Prostate gland (tissue), 2 donors: ENCODE data around the gene HTATSF1. TPM values are rescaled to one million over a fixed set of nuclear protein-coding genes. Genes with fewer than 3 reads are reported as not detected.

ENCODE experiments used
- DNase-seq: peaks from one replicate; pipeline ENCODE4 v3.0.0-alpha.2; 2019; ENCODE audit warnings: low spot score
- H3K27ac ChIP-seq, 2 donors: fragments of 200-600 bp; sonication (generic); 2 replicates each; pipeline ENCODE4 v1.5.1; 2017 to 2019
- H3K27me3 ChIP-seq: fragments of 200-600 bp; sonication (generic); replicated peaks from 2 replicates; pipeline ENCODE4 v1.5.1; 2019; ENCODE audit not compliant: insufficient read depth
- H3K36me3 ChIP-seq, 2 donors: fragments of 200-600 bp; sonication (generic); 1 replicate in 1 of 2; 2 replicates in 1 of 2; pipeline versions ENCODE4 v1.5.1 to v1.8.1; 2017 to 2019
- H3K4me1 ChIP-seq: fragments of 200-600 bp; sonication (generic); replicated peaks from 2 replicates; pipeline ENCODE4 v1.5.1; 2019
- H3K4me3 ChIP-seq, 2 donors: fragments of 200-600 bp; sonication (generic); 2 replicates each; pipeline ENCODE4 v1.5.1; 2017 to 2019
- H3K9me3 ChIP-seq: fragments of 200-600 bp; sonication (generic); 2 replicates; pipeline ENCODE4 v1.5.1; 2017
- CTCF ChIP-seq, 4 experiments: fragments of 200-600 bp in 2 of 4; fragments of 450-650 bp in 2 of 4; sonication (generic) in 2 of 4; IDR thresholded peaks; 1 replicate in 3 of 4; 2 replicates in 1 of 4; pipeline ENCODE4 v1.5.1; 2016 to 2019; ENCODE audit warnings: antibody characterized with exemption in 4 of 4, mild to moderate bottlenecking in 2 of 4, moderate library complexity in 2 of 4
- POLR2A ChIP-seq: fragments of 450-650 bp; IDR thresholded peaks from one replicate; pipeline ENCODE4 v1.6.1; 2016; ENCODE audit warnings: antibody characterized with exemption, mild to moderate bottlenecking
- POLR2AphosphoS5 ChIP-seq: sonication (generic); formaldehyde crosslinking; IDR thresholded peaks from one replicate; pipeline ENCODE4 v1.6.1; 2017; ENCODE audit warnings: antibody characterized with exemption
- WGBS: methylation state at CpG from one replicate; pipeline ENCODE4 v1.1.5; 2018; 5-methylcytosine and 5-hydroxymethylcytosine counted together
- intact Hi-C: fragments of 100-400 bp; cut with DNase I; formaldehyde crosslinking; loops from one replicate; pipeline ENCODE4 v1.14.2; 2022
- total RNA-seq, 2 donors: library from RNA; depleted of rRNA; stranded (reverse); fragments of >200 nt; gene quantifications; one replicate each; pipeline ENCODE4 v1.1.0, GENCODE V29; 2016

Gene HTATSF1
- total RNA-seq, 2 donors from 2014 or later = 63.9 to 88.3 TPM

- DNase-seq = no peak
- Histone ChIP-seq H3K36me3 (no peaks in the 10 kb centered on the region), H3K4me1 (no peaks in the 10 kb centered on the region), H3K9me3 (no peaks in the 10 kb centered on the region), H3K27me3 (no peaks in the 10 kb centered on the region), H3K27ac (no peak overlapping the region), H3K4me3 (no peak overlapping the region)
- intact Hi-C loops = loop anchor here (5.0 kb wide), 1 partner anchor 523 kb away; the partner anchor contains the start of gene MMGT1
- 74% methylated on average over 4 of the region's 4 CpGs for WGBS
- TF ChIP-seq POLR2A = no peak
- TF ChIP-seq POLR2AphosphoS5 = no peak
- no peak for TF ChIP-seq CTCF (IDR thresholded peaks at IDR 0.05)
Measured at GRCh38 chrX:136495043-136495442, 2.3 kb upstream of the HTATSF1 start.

GRCh38 chrX:136496186-136496763 lies 1.1 kb upstream of the HTATSF1 start:
- H3K36me3 ChIP-seq = no peaks in the 10 kb centered on the region
- H3K27me3 ChIP-seq = no peaks in the 10 kb centered on the region
- peak overlapping the region; percentile 53 to 56 for H3K4me3 ChIP-seq
- DNase-seq = no peak
- H3K4me1 ChIP-seq = no peaks in the 10 kb centered on the region
- peak overlapping the region; percentile 89 to 95 for H3K27ac ChIP-seq
- intact Hi-C loops = loop anchor here (5.0 kb wide), 1 partner anchor 524 kb away; the partner anchor contains the start of gene MMGT1
- WGBS = 4% methylated on average over 13 of the region's 13 CpGs
- TF ChIP-seq POLR2AphosphoS5 (no peak), POLR2A (no peak), CTCF (IDR thresholded peaks at IDR 0.05) (no peak)
- H3K9me3 ChIP-seq = no peaks in the 10 kb centered on the region

GRCh38 chrX:136496764-136497555 lies 432 bp upstream of the HTATSF1 start:
- TF ChIP-seq POLR2AphosphoS5 (peak; percentile 57), CTCF (IDR thresholded peaks at IDR 0.05) (no peak)
- Histone ChIP-seq H3K4me1 (no peaks in the 10 kb centered on the region), H3K27ac (peak overlapping the region; percentile 89 to 95), H3K4me3 (peak overlapping the region; percentile 53 to 56), H3K36me3 (no peaks in the 10 kb centered on the region), H3K27me3 (no peaks in the 10 kb centered on the region), H3K9me3 (no peaks in the 10 kb centered on the region)
- DNase-seq = peak; percentile 71
- WGBS = 0% methylated on average over 15 of the region's 111 CpGs
- intact Hi-C loops = loop anchor here (5.0 kb wide), 1 partner anchor 525 kb away; the partner anchor contains the start of gene MMGT1

- DNase-seq = no peak
- no peaks in the 10 kb centered on the region for H3K4me1 ChIP-seq
- H3K27ac ChIP-seq = no peak overlapping the region
- no peaks in the 10 kb centered on the region for H3K9me3 ChIP-seq
- TF ChIP-seq POLR2AphosphoS5 (no peak), CTCF (IDR thresholded peaks at IDR 0.05) (no peak), POLR2A (no peak)
- no peak overlapping the region for H3K4me3 ChIP-seq
- intact Hi-C loops = no loop called here
- no peaks in the 10 kb centered on the region for H3K36me3 ChIP-seq
- no peaks in the 10 kb centered on the region for H3K27me3 ChIP-seq
- 76% methylated on average over 5 of the region's 5 CpGs for WGBS
Measured at GRCh38 chrX:136519069-136519468, 21.7 kb downstream of the HTATSF1 start.

GRCh38 chrX:136523770-136524169 lies 26.4 kb downstream of the HTATSF1 start:
- no peaks in the 10 kb centered on the region for H3K36me3 ChIP-seq
- no peaks in the 10 kb centered on the region for H3K27me3 ChIP-seq
- H3K9me3 ChIP-seq = no peaks in the 10 kb centered on the region
- no peak overlapping the region for H3K27ac ChIP-seq
- no peaks in the 10 kb centered on the region for H3K4me1 ChIP-seq
- no peak for DNase-seq
- H3K4me3 ChIP-seq = no peak overlapping the region
- TF ChIP-seq POLR2A (no peak), CTCF (IDR thresholded peaks at IDR 0.05) (no peak), POLR2AphosphoS5 (no peak)
- intact Hi-C loops = no loop called here
